ENCODE measurements around the gene BTLA. TPM values are rescaled to one million over a fixed set of nuclear protein-coding genes. Genes with fewer than 3 reads are reported as not detected.
A peak's percentile ranks its signal among the peaks of the same experiment; 100 is the strongest.
"Not testable (repeated sequence)": the region's sequence is repeated elsewhere in the genome, so short reads cannot be mapped to it uniquely, and the experiment has no call there.

BTLA gene
- total RNA-seq = not detected in 2 replicates

GRCh38 chr3:112498914-112499711 lies at the start of gene BTLA:
Gene BTLA, minus strand, starts transcription at chr3:112499472. Its CDS starts 114 bp downstream, at chr3:112499358.
- no peak for TF ChIP-seq CTCF (IDR thresholded peaks at IDR 0.05; ENCODE audit: insufficient read depth, low read depth, low read length)
- no peak within 1 kb of the TSS for H3K4me3 ChIP-seq (ENCODE audit: low read depth, low read length)
- no peak for DNase-seq (ENCODE audit: low read depth)

- no peak overlapping the region for H3K4me3 ChIP-seq (ENCODE audit: low read depth, low read length)
- DNase-seq (ENCODE audit: low read depth) = no peak
Observed at GRCh38 chr3:112546216-112546759, 47.0 kb upstream of the BTLA start.

GRCh38 chr3:112539825-112540650 lies 40.8 kb upstream of the BTLA start:
- DNase-seq (ENCODE audit: low read depth) = no peak
- H3K4me3 ChIP-seq (ENCODE audit: low read depth, low read length) = no peak overlapping the region
- TF ChIP-seq CTCF (IDR thresholded peaks at IDR 0.05; ENCODE audit: insufficient read depth, low read depth, low read length) = no peak

More at GRCh38 chr3:112546216-112546759, 47.0 kb upstream of the BTLA start:
- no peak for TF ChIP-seq CTCF (IDR thresholded peaks at IDR 0.05; ENCODE audit: insufficient read depth, low read depth, low read length)

- no peak overlapping the region for H3K4me3 ChIP-seq (ENCODE audit: low read depth, low read length)
- peak; percentile 44 for DNase-seq (ENCODE audit: low read depth)
- TF ChIP-seq CTCF (IDR thresholded peaks at IDR 0.05; ENCODE audit: insufficient read depth, low read depth, low read length) = peak; percentile 45
Observed at GRCh38 chr3:112531358-112531781, 32.1 kb upstream of the BTLA start.

GRCh38 chr3:112530573-112530972 lies 31.3 kb upstream of the BTLA start:
- no peak overlapping the region for H3K4me3 ChIP-seq (ENCODE audit: low read depth, low read length)
- TF ChIP-seq CTCF (IDR thresholded peaks at IDR 0.05; ENCODE audit: insufficient read depth, low read depth, low read length) = no peak
- no peak for DNase-seq (ENCODE audit: low read depth)

- DNase-seq (ENCODE audit: low read depth) = not testable (repeated sequence)
Observed at GRCh38 chr3:112524127-112524526, 24.9 kb upstream of the BTLA start.

More at GRCh38 chr3:112524127-112524526, 24.9 kb upstream of the BTLA start:
- not testable (repeated sequence) for H3K4me3 ChIP-seq (ENCODE audit: low read depth, low read length)
